Measurements from ENCODE around the gene INO80.

GRCh38 chr15:40992825-40993224 lies 123.3 kb downstream of the INO80 start:
- TF ChIP-seq, protein P1, sequence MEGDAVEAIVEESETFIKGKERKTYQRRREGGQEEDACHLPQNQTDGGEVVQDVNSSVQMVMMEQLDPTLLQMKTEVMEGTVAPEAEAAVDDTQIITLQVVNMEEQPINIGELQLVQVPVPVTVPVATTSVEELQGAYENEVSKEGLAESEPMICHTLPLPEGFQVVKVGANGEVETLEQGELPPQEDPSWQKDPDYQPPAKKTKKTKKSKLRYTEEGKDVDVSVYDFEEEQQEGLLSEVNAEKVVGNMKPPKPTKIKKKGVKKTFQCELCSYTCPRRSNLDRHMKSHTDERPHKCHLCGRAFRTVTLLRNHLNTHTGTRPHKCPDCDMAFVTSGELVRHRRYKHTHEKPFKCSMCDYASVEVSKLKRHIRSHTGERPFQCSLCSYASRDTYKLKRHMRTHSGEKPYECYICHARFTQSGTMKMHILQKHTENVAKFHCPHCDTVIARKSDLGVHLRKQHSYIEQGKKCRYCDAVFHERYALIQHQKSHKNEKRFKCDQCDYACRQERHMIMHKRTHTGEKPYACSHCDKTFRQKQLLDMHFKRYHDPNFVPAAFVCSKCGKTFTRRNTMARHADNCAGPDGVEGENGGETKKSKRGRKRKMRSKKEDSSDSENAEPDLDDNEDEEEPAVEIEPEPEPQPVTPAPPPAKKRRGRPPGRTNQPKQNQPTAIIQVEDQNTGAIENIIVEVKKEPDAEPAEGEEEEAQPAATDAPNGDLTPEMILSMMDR (IDR thresholded peaks at IDR 0.05) = no peak
- TF ChIP-seq POLR2AphosphoS5 (IDR thresholded peaks at IDR 0.05) (no peak), POLR2A (IDR thresholded peaks at IDR 0.05) (no peak)
